ENCODE measurements around the gene NSD2. TPM values are rescaled to one million over a fixed set of nuclear protein-coding genes. Genes with fewer than 3 reads are reported as not detected.

The NSD2 gene
- total and polyA plus RNA-seq, 9 of the 15 experiments (the other 6 are each of a cell fraction or from before 2014, with no cell fraction given), result 6.4 to 126 (median 58.8) TPM

DNA sequence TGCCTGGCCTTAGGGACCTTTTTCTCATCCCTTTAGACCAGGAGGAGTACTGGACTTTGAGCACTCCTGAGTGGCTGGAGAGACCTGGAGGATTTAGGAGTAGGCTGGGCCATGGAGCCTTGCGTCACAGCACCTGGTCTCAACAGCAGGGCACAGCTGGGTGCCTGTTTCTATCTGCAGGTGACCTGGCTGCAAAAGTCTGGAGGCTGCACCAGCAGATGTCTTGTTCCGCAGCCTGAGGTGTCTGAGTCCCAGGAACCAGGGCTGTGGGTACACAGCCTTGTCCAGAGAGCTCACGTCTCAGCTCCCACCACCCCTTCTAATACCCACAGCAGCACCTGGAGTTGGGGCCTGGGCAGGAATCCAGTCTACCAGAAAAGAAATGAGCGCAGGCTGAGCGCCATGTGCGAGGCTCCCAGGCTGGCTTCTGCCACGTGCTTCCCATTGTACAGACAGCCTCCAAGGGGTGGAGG is 5.0 kb upstream of the NSD2 start:
- Histone ChIP-seq H3K79me2 (ENCODE audit: control insufficient read depth, insufficient read depth, low read length) (peaks cover 6% of the 10 kb centered on the region; the same call in 2 of the 3 replicates), H3K27ac (ENCODE audit: extremely low read depth, low read depth, low read length) (no peak overlapping the region), H3K27me3 (ENCODE audit: control insufficient read depth in 2 of 2, insufficient read depth in 2 of 2, low read length in 2 of 2) (no peaks in the 10 kb centered on the region), H3K36me3 (ENCODE audit: control insufficient read depth, insufficient read depth, low read length) (no peaks in the 10 kb centered on the region), H2AFZ (ENCODE audit: low read depth, low read length) (no peak overlapping the region), H3K9me1 (ENCODE audit: control insufficient read depth, insufficient read depth, low read length) (no peaks in the 10 kb centered on the region), H3K4me3 (no peak overlapping the region), H4K20me1 (replicated peaks; ENCODE audit: control insufficient read depth, insufficient read depth, low read length) (no peaks in the 10 kb centered on the region), H3K4me2 (ENCODE audit: insufficient read depth, low read length) (no peak overlapping the region), H3K9me3 (replicated peaks; ENCODE audit: control insufficient read depth, insufficient read depth, low read depth, low read length) (no peaks in the 10 kb centered on the region), H3K4me1 (replicated peaks in 1 of 2; ENCODE audit: control insufficient read depth in 2 of 2, insufficient read depth in 2 of 2, low read length in 2 of 2) (peaks cover 25 to 45% of the 10 kb centered on the region in 2 experiments), H3K9ac (ENCODE audit: insufficient read depth in 1 of 2, low read depth in 2 of 2, low read length in 2 of 2) (peak overlapping the region in 1 of 2 experiments; percentile 77; a peak in 2 of 4 replicates)
- CTCF ChIA-PET (ENCODE audit: low intra/inter-chr PET ratio), result no interaction called here
- no peak for TF ChIP-seq CAMTA2 (CRISPR knock-in tag; conservative IDR thresholded peaks at IDR 0.05)
- TF ChIP-seq POLR2G (IDR thresholded peaks at IDR 0.05; ENCODE audit: low read depth, low read length), result peak; percentile 45
- ATAC-seq, result no peak
- intact Hi-C loops (cut with micrococcal nuclease) (no loop called here), in situ Hi-C loops (cut with MboI) (no loop called here)
- no TSS peak for BruUV-seq (replicated peaks)
- POLR2A ChIA-PET, result no interaction called here
- FAIRE-seq, result no peak
- WGBS (ENCODE audit: insufficient coverage, low coverage, missing lambda C conversion rate), result 90% methylated on average over 7 of the region's 7 CpGs
- DNase-seq (ENCODE audit: extremely low read depth in 1 of 4, low spot score in 3 of 4), result no peak

DNA sequence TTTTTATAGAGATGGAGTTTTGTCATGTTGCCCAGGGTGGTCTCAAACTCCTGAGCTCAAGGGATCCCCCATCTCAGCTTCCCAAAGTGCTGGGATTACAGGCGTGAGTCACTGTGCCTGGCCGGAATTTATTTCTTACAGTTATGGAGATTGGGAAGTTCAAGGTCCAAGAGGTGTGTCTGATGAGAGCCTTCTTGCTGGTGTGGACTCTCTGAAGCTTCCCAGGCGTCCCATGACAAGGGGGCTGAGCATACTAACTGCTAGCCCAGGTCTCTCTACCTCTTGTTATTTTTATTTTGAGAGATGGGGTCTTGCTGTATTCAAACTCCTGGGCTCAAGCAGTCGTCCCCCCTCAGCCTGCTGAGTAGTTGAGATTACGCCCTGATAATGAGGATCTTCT is 2.9 kb upstream of the NSD2 start:
- CTCF ChIA-PET (ENCODE audit: low intra/inter-chr PET ratio), result no interaction called here
- in situ Hi-C loops (cut with MboI) (no loop called here), intact Hi-C loops (cut with micrococcal nuclease) (no loop called here)
- Histone ChIP-seq H3K4me2 (ENCODE audit: insufficient read depth, low read length) (no peak overlapping the region), H4K20me1 (replicated peaks; ENCODE audit: control insufficient read depth, insufficient read depth, low read length) (peaks cover 2% of the 10 kb centered on the region; the same call in 1 of the 2 replicates), H3K9me3 (replicated peaks; ENCODE audit: control insufficient read depth, insufficient read depth, low read depth, low read length) (no peaks in the 10 kb centered on the region), H2AFZ (ENCODE audit: low read depth, low read length) (no peak overlapping the region), H3K4me1 (replicated peaks in 1 of 2; ENCODE audit: control insufficient read depth in 2 of 2, insufficient read depth in 2 of 2, low read length in 2 of 2) (peaks cover 31 to 36% of the 10 kb centered on the region in 2 experiments), H3K27me3 (ENCODE audit: control insufficient read depth in 2 of 2, insufficient read depth in 2 of 2, low read length in 2 of 2) (no peaks in the 10 kb centered on the region), H3K36me3 (ENCODE audit: control insufficient read depth, insufficient read depth, low read length) (0 out of 3 replicates have a peak, but pooled peaks cover 4% of the 10 kb centered on the region), H3K27ac (ENCODE audit: extremely low read depth, low read depth, low read length) (no peak overlapping the region), H3K79me2 (ENCODE audit: control insufficient read depth, insufficient read depth, low read length) (peaks cover 25% of the 10 kb centered on the region), H3K4me3 (no peak overlapping the region), H3K9ac (ENCODE audit: insufficient read depth in 1 of 2, low read depth in 2 of 2, low read length in 2 of 2) (no peak overlapping the region; a peak in 1 of 4 replicates), H3K9me1 (ENCODE audit: control insufficient read depth, insufficient read depth, low read length) (no peaks in the 10 kb centered on the region)
- BruUV-seq (replicated peaks), result no TSS peak
- DNase-seq (ENCODE audit: extremely low read depth in 1 of 4, low spot score in 3 of 4) (no peak), FAIRE-seq (no peak), ATAC-seq (no peak)
- TF ChIP-seq BHLHE40 (IDR thresholded peaks at IDR 0.05; ENCODE audit: low read length) (peak; percentile 32; the same call in 1 of the 2 replicates), CTBP1 (IDR thresholded peaks at IDR 0.05; ENCODE audit: borderline replicate concordance) (no peak)
- TF ChIP-seq, protein P1, sequence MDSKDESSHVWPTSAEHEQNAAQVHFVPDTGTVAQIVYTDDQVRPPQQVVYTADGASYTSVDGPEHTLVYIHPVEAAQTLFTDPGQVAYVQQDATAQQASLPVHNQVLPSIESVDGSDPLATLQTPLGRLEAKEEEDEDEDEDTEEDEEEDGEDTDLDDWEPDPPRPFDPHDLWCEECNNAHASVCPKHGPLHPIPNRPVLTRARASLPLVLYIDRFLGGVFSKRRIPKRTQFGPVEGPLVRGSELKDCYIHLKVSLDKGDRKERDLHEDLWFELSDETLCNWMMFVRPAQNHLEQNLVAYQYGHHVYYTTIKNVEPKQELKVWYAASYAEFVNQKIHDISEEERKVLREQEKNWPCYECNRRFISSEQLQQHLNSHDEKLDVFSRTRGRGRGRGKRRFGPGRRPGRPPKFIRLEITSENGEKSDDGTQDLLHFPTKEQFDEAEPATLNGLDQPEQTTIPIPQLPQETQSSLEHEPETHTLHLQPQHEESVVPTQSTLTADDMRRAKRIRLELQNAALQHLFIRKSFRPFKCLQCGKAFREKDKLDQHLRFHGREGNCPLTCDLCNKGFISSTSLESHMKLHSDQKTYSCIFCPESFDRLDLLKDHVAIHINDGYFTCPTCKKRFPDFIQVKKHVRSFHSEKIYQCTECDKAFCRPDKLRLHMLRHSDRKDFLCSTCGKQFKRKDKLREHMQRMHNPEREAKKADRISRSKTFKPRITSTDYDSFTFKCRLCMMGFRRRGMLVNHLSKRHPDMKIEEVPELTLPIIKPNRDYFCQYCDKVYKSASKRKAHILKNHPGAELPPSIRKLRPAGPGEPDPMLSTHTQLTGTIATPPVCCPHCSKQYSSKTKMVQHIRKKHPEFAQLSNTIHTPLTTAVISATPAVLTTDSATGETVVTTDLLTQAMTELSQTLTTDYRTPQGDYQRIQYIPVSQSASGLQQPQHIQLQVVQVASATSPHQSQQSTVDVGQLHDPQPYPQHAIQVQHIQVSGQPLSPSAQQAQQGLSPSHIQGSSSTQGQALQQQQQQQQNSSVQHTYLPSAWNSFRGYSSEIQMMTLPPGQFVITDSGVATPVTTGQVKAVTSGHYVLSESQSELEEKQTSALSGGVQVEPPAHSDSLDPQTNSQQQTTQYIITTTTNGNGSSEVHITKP (IDR thresholded peaks at IDR 0.05; ENCODE audit: partially characterized antibody), result peak; percentile 35
- POLR2A ChIA-PET, result interaction anchor here (0.7 to 2.4 kb wide), 3 partner anchors 10 to 1095 kb away, joined by 3 to 17 read pairs (median 4); partner anchors contain the start of gene GRK4
- 37% methylated on average over 5 of the region's 5 CpGs for WGBS (ENCODE audit: insufficient coverage, low coverage, missing lambda C conversion rate)

Measured in K562 (cell line).